GM15510 (cell line): ENCODE results near the gene NEURL1B.

Source experiments
- POLR2A ChIP-seq: IDR thresholded peaks from 3 replicates; pipeline ENCODE4 v1.6.1; 2011; ENCODE audit warnings: borderline replicate concordance; ENCODE audit not compliant: insufficient read length; ENCODE audit errors: extremely low read depth

The NEURL1B gene

DNA sequence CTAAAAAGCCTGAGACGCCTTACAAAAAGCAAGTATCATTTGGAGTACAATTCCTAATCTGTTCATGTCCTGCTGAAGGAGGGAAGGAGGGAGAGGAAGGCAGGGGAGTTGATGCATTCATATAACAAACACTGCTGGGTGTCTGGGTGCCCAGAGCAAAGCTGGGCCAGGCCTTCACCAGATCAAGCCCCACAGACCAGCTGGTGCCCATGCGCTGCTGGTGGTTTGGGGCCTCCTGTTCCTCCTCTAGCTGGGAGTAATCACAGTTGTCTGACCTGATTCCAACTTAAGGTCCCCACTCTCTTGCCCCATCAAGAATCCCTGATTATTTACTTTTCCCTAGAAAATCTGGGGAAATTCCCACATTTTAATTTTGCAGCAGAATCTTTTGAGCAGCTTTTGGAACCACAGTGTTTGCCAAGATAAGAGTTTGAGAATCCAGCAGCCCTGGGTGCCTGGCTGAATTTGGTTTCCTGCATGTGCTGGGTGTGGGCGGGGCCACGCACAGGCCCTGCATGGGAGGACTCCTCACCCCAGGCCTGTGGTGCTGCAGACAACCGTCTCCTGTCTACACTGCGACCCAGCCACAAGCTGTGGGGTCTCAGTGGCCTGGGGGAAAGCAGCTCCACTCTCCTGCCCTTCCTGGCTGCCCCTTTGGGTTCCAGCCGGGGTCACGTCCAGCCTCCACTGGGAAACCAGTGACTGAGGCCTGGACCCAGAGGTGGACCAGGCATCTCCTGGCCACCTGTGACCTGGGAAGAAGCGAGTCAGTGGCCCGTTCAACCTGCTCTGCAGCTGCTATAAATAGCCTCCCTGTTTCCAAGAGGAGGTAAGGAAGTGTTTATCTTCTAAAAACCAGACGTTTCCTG, 47.5 kb downstream of the NEURL1B start:
- TF ChIP-seq POLR2A, result no peak

DNA sequence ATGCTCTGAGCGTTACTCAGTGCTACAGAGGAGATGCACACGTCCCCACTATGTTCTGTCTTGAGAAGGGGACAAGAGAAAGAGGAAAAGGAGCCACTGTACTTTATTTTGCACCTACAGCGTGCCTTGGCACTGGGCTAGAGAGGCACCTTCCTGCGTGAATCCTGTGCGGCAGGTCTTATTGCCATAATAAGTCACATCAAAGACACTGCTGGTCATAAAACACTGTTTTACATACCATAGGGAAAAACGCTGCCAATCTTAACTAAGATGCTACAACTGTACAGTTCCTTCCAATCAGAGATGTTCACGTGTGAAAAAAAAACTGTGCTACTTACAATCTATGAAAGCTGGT, 48.1 kb downstream of the NEURL1B start:
- no peak for TF ChIP-seq POLR2A

DNA sequence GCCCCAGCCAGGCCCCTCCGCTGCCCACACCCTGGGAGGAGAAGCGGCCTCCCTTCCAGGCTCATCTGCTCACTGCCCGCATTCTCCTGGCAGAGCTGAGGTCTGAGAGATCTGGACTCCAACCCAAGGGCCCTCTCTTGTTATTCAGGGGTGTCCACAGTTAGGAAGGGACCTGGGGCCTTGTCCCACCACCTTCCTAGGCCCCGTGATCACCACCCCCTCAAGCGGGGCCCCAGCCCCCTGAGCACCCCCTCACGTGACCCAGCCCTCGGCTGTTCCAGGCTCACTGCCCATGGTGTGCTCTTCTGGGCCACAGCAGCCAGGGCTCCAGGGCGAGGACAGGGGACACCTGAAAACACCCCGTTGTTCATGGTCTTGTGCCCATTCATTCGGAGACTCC, 48.7 kb downstream of the NEURL1B start:
- TF ChIP-seq POLR2A, result no peak

DNA sequence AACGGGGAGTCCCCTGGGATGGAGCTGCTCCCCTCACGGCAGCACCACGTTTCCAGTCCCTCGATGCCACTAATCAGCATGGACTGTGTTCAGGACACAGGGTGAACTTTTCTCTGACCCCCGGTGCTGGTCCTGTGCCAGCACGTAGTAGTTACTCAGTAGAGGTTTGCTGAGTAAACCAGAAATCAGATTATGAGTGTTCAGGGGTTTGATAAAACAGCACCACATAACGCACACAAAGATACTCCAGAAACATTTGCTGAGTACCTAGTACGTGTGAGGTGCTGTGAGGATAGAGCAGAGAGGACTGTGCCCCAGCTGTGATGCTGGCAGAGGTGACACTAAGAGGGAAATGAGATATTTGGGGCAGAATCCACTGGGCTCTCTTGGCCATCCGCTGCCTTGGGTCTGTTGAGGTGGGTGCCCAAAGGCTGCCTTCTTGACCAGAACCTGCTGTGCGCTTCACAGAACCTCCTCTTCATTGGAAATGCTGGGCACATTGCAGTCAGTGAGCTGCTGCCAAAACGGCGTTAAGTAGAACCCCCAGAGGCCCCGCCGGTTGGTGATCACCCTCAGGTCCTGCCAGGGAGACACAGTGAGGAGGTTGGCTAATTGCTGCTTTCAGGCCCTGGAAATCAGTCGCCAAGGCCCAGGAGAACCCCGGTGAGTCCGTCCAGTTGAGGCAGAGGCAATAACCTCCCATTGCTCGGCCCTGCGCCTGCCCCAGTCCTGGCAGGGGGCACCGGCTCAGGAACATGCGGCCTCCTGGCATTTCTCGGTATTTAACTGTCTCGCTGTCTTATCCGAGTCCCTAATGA, 49.4 kb downstream of the NEURL1B start:
- no peak for TF ChIP-seq POLR2A

DNA sequence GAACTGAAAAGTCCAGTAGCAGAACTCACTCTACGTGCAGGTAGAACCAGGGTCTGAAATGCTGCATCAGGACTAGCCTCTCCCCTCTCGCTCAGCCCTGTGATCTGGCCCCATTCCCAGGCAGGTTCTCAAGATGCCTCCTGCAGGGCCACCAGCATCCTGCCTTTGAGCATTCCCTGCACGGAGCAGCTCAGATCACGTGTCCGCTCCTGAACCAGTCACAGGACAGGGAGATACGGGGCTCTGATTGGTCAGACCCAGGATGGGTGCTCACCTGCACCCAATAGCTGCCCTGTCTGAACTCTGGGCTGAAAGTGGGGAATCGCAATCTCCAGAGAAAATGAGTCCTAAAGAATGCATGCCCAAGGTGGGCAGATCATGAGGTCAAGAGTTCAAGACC, 50.8 kb downstream of the NEURL1B start:
- no peak for TF ChIP-seq POLR2A

DNA sequence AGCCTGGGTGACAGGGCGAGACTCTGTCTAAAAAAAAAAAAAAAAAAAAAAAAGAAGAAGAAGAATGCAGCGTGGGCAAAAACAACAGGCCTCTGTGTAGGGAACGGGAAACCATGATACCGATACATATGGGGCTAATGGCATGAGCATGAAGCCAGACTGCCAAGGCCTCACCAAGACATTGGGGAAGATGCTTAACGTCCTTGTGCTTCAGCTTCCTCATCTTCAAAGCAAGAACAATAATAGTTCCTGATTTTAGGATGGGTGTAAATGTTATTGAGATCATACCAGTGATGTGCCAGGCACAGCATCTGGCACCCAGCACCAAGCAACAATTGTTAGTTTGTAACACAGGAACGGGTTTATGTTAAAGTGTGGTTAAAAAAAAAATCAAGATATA, 51.4 kb downstream of the NEURL1B start:
- TF ChIP-seq POLR2A, result no peak

DNA sequence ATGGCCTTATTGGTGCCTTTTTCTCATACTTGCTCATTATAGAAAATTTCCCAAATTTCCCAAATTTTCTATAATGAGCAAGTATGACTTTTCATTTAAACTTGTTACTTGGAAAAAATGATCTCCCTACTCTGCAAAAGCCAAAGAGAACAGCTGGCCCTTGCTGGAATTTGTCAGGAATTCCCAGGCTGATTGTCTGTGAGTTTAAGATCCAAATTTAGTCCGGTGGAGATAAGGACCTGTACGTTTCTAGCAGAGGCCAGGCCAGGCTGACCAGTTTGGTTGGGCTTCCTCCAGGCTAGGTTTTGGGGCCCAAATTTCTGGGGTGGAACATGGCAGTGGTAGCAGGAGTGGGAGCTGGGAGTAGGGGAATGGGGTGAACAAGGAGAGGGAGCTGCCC, 51.9 kb downstream of the NEURL1B start:
- TF ChIP-seq POLR2A, result no peak

DNA sequence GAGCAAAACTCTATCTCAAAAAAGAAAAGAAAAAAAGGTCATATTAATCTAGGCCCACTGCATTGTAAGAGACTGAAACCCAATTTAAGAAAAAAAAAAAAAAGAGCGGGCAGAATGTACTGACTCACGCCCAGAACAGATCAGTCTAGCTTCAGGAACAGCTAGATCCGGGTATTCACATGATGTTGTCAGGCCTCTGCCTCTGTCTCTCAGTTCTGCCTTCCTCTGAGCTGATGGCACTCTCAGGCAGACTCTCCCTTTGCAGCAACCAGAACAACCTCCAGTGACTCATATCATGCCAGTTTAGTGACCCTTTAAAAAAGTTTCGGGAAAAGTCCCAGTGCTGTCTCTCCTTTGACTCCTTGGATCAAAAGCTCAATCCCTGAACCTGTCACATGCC, 53.0 kb downstream of the NEURL1B start:
- no peak for TF ChIP-seq POLR2A

DNA sequence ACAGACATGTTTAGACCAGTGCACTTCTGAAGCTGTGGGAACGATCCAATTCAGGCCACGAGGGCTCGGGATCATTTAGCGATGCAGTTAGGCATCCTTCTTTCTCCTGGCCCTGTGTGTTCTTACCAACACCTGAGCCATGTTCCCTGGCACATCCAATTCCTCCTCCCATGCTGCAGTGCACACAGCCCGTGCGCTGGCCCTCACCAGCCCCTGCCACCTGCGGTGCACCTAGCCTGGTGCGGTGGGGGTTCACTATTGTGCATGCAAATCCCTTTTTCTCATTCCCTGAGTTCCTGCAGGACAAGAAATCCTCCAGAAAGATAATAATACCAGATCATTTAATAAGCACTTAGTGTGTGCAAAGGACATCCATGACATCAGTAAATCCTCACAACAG, 53.5 kb downstream of the NEURL1B start:
- no peak for TF ChIP-seq POLR2A

DNA sequence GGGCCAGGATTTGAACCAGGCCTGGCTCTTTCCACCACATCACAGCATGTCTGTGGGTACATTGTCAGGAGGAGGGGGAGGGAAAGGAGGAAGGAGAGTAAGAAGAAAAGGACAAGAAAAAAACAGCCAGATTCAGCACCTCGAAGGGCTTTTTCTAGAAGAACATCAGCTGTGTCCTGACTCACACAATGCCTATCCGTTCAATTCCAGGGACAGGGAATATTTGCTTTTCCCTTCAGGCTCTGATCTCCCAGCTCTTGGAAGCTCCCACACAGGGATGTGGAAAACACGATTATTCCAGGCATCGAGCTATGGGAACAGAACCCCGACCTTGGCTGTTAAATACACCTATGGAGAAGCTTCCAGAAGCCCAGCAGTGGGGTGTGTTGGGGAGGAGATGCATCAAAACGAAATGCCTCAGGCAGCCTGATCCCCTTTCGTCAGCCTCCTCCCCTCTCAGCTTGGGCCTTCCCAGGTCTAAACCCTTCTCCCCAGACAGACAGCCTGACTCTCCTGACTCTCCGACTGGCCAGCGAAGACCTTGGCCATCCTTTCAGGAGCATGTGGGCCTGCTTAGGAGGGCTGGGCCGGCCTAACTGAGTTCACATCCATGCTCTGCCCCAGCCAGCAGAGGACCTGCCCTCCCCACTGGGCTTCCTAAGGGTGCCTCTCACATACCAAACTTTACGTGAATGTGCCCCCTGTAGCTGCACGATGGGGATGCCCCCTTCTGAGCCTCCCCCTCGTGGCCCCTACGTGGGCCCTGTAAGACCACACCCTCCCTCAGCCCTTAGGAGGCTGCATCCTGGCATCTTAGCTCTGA, 54.4 kb downstream of the NEURL1B start:
- TF ChIP-seq POLR2A, result no peak

DNA sequence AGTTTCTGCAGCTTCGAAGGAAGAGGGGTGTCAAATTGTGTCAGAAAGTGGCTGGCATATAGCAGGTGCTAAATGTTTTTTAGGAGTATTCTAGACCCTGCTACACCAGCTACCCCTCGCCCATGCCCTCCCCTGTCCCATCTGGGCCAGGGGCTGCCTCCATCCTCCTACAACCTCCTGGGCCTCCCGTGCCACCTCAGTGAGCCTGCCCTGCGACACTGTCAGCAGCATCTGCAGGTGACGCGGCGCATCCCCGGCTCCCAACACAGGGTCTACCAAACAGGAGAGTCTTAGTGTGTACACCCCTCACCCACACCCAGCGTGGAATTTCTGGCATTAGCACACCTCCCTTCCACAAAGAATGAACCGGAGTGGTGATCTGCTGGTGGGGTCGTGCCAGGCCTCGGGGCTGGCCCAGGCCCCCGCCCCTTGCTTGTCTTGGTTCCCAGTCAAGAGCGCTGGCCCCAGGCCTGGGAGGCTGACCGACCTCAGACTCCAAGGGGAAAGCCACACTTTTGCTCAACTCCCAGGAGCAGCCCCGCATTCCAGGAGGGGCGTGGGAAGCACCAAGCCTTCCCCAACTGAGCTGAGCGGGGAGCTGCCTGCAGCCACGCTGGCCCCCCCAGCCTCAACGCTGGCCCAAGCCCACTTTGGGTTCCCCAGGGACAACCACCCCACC, 55.2 kb downstream of the NEURL1B start:
- TF ChIP-seq POLR2A, result no peak

DNA sequence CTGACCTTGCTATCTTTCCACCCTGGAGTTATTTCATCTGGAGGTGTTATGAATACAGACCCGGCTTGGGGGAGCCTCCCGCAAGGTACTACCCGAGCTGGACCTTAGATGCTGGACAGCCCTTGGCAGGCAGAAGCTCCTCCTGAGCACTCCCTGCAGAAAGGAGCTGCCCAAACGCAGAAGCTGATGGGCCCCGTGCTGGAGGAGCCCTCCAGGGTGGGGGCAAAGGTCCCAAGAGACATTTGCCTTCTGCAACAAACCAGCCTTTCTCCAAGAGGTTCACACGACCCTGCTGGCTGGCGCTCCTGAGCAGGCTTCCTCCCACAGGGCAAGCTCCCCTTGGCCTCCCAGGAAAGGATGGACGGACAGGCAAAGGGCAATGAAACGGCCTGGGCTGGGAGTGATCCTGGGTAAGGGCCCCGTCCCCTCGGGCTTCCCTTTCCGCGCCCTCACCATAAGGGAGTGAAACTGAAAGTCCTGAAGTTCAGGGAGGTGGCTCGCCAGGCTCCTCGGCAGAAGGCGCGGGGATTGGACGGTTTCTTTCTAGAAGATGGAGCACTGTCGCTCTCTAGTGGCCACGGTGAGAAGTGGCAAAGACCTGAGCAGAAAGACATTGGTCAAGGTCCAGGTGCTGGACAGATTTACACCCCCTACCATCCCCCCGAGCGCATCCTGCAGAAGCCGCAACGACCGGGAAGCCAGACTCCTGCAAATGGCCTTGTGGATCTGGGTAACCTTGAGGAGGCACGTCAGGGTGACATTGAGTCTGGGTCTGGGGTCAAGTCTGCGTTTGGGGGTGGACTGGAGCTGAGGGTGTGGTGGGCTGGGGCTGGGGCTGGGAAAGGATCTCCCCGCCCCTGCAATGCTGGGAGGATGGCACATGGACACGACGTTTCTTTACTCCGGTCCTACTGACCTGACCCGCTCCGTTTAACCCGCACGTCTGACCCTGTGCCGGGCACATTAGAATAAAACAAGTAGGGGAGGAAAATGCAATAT, 56.4 kb downstream of the NEURL1B start:
- TF ChIP-seq POLR2A, result peak; percentile 25

DNA sequence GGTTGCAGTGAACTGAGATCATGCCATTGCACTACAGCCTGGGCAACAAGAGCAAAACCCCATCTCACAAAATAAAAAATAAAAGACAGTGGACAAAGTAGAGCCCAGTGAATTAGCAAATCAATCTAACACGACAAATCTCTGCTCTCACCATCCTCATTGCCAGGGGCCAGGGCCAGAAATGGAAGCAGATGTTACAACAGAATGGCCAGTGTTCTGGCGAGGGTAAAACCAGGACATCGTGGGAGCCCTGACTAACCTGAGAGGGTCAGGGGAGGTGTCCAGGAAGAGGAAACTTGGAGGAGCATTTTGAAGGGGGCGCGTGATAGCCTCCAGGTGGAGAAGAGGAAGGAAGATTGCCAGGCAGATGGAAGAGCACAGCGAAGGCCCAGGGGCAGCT, 58.4 kb downstream of the NEURL1B start:
- no peak for TF ChIP-seq POLR2A
